Measurements from ENCODE around the gene NEUROD4.

GRCh38 chr12:55017416-55017925 lies 2.3 kb upstream of the NEUROD4 start:
- TF ChIP-seq GATA1 (IDR thresholded peaks at IDR 0.05; ENCODE audit: low read depth, low read length) (no peak), POLR2A (IDR thresholded peaks at IDR 0.05; ENCODE audit: low read length) (no peak)
